IMR-90 (cell line): ENCODE measurements around the gene DNMT1. TPM values are rescaled to one million over a fixed set of nuclear protein-coding genes. Genes with fewer than 3 reads are reported as not detected.
A peak's percentile ranks its signal among the peaks of the same experiment; 100 is the strongest.

ENCODE experiments used
- ATAC-seq: fragments of 200-7000 bp; cut with Tn5 transposase; 2 replicates; pipeline ENCODE4 v1.9.1; 2020; ENCODE audit warnings: low read depth, mild to moderate bottlenecking, moderate library complexity
- BruUV-seq: library from RNA; stranded (reverse); fragments of 400-500 nt; replicated peaks from 2 replicates; lab custom pipeline; 2021; lab: Mats Ljungman, UMichigan
- CTCF ChIA-PET: fragments of 300-600 bp; formaldehyde crosslinking; extraction: SDS; loops from one replicate; lab custom pipeline; 2021; ENCODE audit warnings: antibody characterized with exemption; lab: Yijun Ruan, JAX
- POLR2A ChIA-PET: fragments of 300-600 bp; sonication (Branson Sonifier 250); formaldehyde crosslinking; loops from one replicate; lab custom pipeline; 2022; ENCODE audit warnings: antibody characterized with exemption; ENCODE audit not compliant: unreplicated experiment; lab: Charles Lee
- DNase-seq: peaks from one replicate; pipeline ENCODE4 v3.0.0; 2013
- H2AFZ ChIP-seq: replicated peaks from 2 replicates; pipeline ENCODE3; 2013; ENCODE audit warnings: low read length, mild to moderate bottlenecking; ENCODE audit not compliant: poor library complexity
- H2AK5ac ChIP-seq: 2 replicates; pipeline ENCODE4 v1.6.1; 2013; ENCODE audit warnings: low read depth, low read length, inconsistent platforms
- H2AK9ac ChIP-seq: replicated peaks from 2 replicates; pipeline ENCODE3; 2013; ENCODE audit warnings: mild to moderate bottlenecking, low read depth, low read length, moderate library complexity; ENCODE audit not compliant: poor library complexity
- H2BK120ac ChIP-seq: 2 replicates; pipeline ENCODE4 v1.6.1; 2013; ENCODE audit warnings: low read depth, low read length, inconsistent platforms
- H2BK15ac ChIP-seq: 3 replicates; pipeline ENCODE4 v1.6.1; 2013; ENCODE audit warnings: low read depth, low read length, inconsistent platforms
- H2BK20ac ChIP-seq: 2 replicates; pipeline ENCODE4 v1.6.1; 2013; ENCODE audit warnings: low read depth, mild to moderate bottlenecking, inconsistent platforms, low read length, moderate library complexity
- H2BK5ac ChIP-seq: 2 replicates; pipeline ENCODE4 v1.6.1; 2013; ENCODE audit warnings: mild to moderate bottlenecking, low read depth, low read length, inconsistent platforms; ENCODE audit not compliant: poor library complexity, severe bottlenecking
- H3K14ac ChIP-seq: replicated peaks from 2 replicates; pipeline ENCODE4 v1.6.1; 2013; ENCODE audit warnings: low read depth, low read length, inconsistent platforms
- H3K18ac ChIP-seq: 2 replicates; pipeline ENCODE4 v1.6.1; 2013; ENCODE audit warnings: low read depth, low read length, control low read depth
- H3K23ac ChIP-seq: 2 replicates; pipeline ENCODE4 v1.6.1; 2013; ENCODE audit warnings: low read depth, low read length, inconsistent platforms
- H3K27ac ChIP-seq: 2 replicates; pipeline ENCODE4 v1.5.1; 2013; ENCODE audit warnings: mild to moderate bottlenecking, control low read depth, low read length; ENCODE audit not compliant: insufficient read depth
- H3K27me3 ChIP-seq: 2 replicates; pipeline ENCODE4 v1.6.1; 2013; ENCODE audit warnings: low read length; ENCODE audit not compliant: control insufficient read depth, insufficient read depth
- H3K36me3 ChIP-seq: 2 replicates; pipeline ENCODE4 v1.6.1; 2013; ENCODE audit warnings: low read length, mixed read lengths; ENCODE audit not compliant: control insufficient read depth, insufficient read depth
- H3K4ac ChIP-seq: 2 replicates; pipeline ENCODE4 v1.6.1; 2013; ENCODE audit warnings: low read depth, low read length, inconsistent platforms
- H3K4me1 ChIP-seq: 2 replicates; pipeline ENCODE4 v1.6.1; 2013; ENCODE audit warnings: low read length, mixed read lengths; ENCODE audit not compliant: control insufficient read depth, insufficient read depth
- H3K4me2 ChIP-seq: 2 replicates; pipeline ENCODE4 v1.6.1; 2013; ENCODE audit warnings: low read depth, mild to moderate bottlenecking, control low read depth, low read length, moderate library complexity
- H3K4me3 ChIP-seq: 2 replicates; pipeline ENCODE4 v1.5.1; 2013; ENCODE audit warnings: low read depth, mild to moderate bottlenecking, control low read depth, low read length, moderate library complexity; ENCODE audit not compliant: insufficient read depth
- H3K56ac ChIP-seq: 2 replicates; pipeline ENCODE4 v1.6.1; 2013; ENCODE audit warnings: low read length, inconsistent platforms; ENCODE audit not compliant: insufficient read depth; ENCODE audit errors: extremely low read depth
- H3K79me1 ChIP-seq, 2 experiments: 2 replicates each; pipeline ENCODE4 v1.6.1; 2013; ENCODE audit warnings: low read length in 2 of 2, inconsistent platforms in 1 of 2, low read depth in 1 of 2
- H3K9ac ChIP-seq: 2 replicates; pipeline ENCODE4 v1.6.1; 2013; ENCODE audit warnings: low read depth, low read length, control low read depth
- H3K9me1 ChIP-seq: 2 replicates; pipeline ENCODE4 v1.6.1; 2013; ENCODE audit warnings: low read length, inconsistent platforms; ENCODE audit not compliant: insufficient read depth
- H3K9me3 ChIP-seq: 2 replicates; pipeline ENCODE4 v1.6.1; 2013; ENCODE audit warnings: low read length; ENCODE audit not compliant: control insufficient read depth, insufficient read depth
- H4K20me1 ChIP-seq: 2 replicates; pipeline ENCODE4 v1.6.1; 2013; ENCODE audit warnings: low read length, inconsistent platforms; ENCODE audit not compliant: insufficient read depth
- H4K5ac ChIP-seq: 2 replicates; pipeline ENCODE4 v1.6.1; 2013; ENCODE audit warnings: mild to moderate bottlenecking, low read depth, low read length, control low read depth
- H4K8ac ChIP-seq, 2 experiments: 2 replicates each; pipeline ENCODE4 v1.6.1; 2013; ENCODE audit warnings: low read depth in 2 of 2, low read length in 2 of 2, control low read depth in 1 of 2, inconsistent platforms in 1 of 2
- H4K91ac ChIP-seq: 2 replicates; pipeline ENCODE4 v1.6.1; 2013; ENCODE audit warnings: low read depth, low read length, inconsistent platforms; ENCODE audit not compliant: insufficient read depth
- CHD1 ChIP-seq: IDR thresholded peaks from 2 replicates; pipeline ENCODE4 v1.6.1; 2012; ENCODE audit warnings: low read depth, low read length, improper control_type of control experiment
- CTCF ChIP-seq: conservative IDR thresholded peaks from 2 replicates; pipeline ENCODE4 v1.5.1; 2012; ENCODE audit warnings: mild to moderate bottlenecking, low read depth, low read length, improper control_type of control experiment
- FOS ChIP-seq: fragments of 150-350 bp; IDR thresholded peaks from 2 replicates; pipeline ENCODE4 v1.6.1; 2016; ENCODE audit warnings: low read depth, low read length
- MAFK ChIP-seq: IDR thresholded peaks from 2 replicates; pipeline ENCODE4 v1.6.1; 2012; ENCODE audit warnings: low read depth, low read length, improper control_type of control experiment
- MAZ ChIP-seq: IDR thresholded peaks from 2 replicates; pipeline ENCODE4 v1.6.1; 2012; ENCODE audit warnings: low read depth, mild to moderate bottlenecking, low read length, improper control_type of control experiment, moderate library complexity, borderline replicate concordance
- MXI1 ChIP-seq: IDR thresholded peaks from 2 replicates; pipeline ENCODE4 v1.6.1; 2012; ENCODE audit warnings: low read depth, mild to moderate bottlenecking, low read length, moderate library complexity, borderline replicate concordance
- NFE2L2 ChIP-seq: fragments of 150-350 bp; IDR thresholded peaks from 2 replicates; pipeline ENCODE4 v1.6.1; 2016; ENCODE audit warnings: low read depth, mild to moderate bottlenecking, low read length
- POLR2A ChIP-seq: IDR thresholded peaks from 2 replicates; pipeline ENCODE4 v1.6.1; 2012; ENCODE audit warnings: mild to moderate bottlenecking, low read depth, low read length
- RCOR1 ChIP-seq: IDR thresholded peaks from 2 replicates; pipeline ENCODE4 v1.6.1; 2012; ENCODE audit warnings: mild to moderate bottlenecking, low read length, improper control_type of control experiment; ENCODE audit not compliant: insufficient replicate concordance
- RFX5 ChIP-seq: IDR thresholded peaks from 2 replicates; pipeline ENCODE4 v1.8.0; 2012; ENCODE audit warnings: low read depth, mild to moderate bottlenecking, low read length, moderate library complexity
- SMC3 ChIP-seq: fragments of 150-350 bp; IDR thresholded peaks from 2 replicates; pipeline ENCODE4 v1.6.1; 2016; ENCODE audit warnings: low read depth, mild to moderate bottlenecking, antibody characterized with exemption, low read length, moderate library complexity
- WGBS, 2 experiments: methylation state at CpG; one replicate each; pipeline versions ENCODE4 v1.1.5 to v1.1.7; 2013; ENCODE audit warnings: missing lambda C conversion rate in 2 of 2; ENCODE audit not compliant: insufficient read length in 1 of 2; ENCODE audit errors: extremely low coverage in 2 of 2; 5-methylcytosine and 5-hydroxymethylcytosine counted together
- dilution Hi-C: fragments of 300-500 bp; cut with HindIII; formaldehyde crosslinking; loops from one replicate; pipeline ENCODE4 v1.14.3; 2018; ENCODE audit warnings: low sequenced_read_pairs; ENCODE audit not compliant: unreplicated experiment
- in situ Hi-C: fragments of 300-500 bp; cut with MboI; formaldehyde crosslinking; loops from 3 replicates; pipeline ENCODE4 v1.14.3; 2019; ENCODE audit warnings: low sequenced_read_pairs, inconsistent platforms, mixed read lengths
- intact Hi-C: fragments of 100-400 bp; cut with micrococcal nuclease; formaldehyde crosslinking; loops from 2 replicates; pipeline ENCODE4 v1.10.0; 2022
- polyA plus RNA-seq, 3 experiments: library from polyadenylated mRNA; depleted of rRNA; stranded (reverse); fragments of >200 nt; gene quantifications; 2 replicates each; pipeline ENCODE4 v1.2.3, GENCODE V29; 2012; ENCODE audit warnings: low replicate concordance in 1 of 3
- total RNA-seq: library from RNA; depleted of rRNA; stranded (reverse); fragments of >200 nt; gene quantifications from 2 replicates; pipeline ENCODE4 v1.2.3, GENCODE V29; 2012
- TF ChIP-seq, protein P1 (sequence below): fragments of 150-350 bp; IDR thresholded peaks from 2 replicates; pipeline ENCODE4 v1.6.1; 2016; ENCODE audit warnings: low read depth, mild to moderate bottlenecking, low read length, moderate library complexity, borderline replicate concordance
- TF ChIP-seq, protein P2 (sequence below): fragments of 150-350 bp; IDR thresholded peaks from 2 replicates; pipeline ENCODE4 v1.6.1; 2017; ENCODE audit warnings: mild to moderate bottlenecking, antibody characterized with exemption, low read length, low read depth

The DNMT1 gene
- total and polyA plus RNA-seq, 2 of the 4 experiments (the other 2 are of a cell fraction): 26.2 to 83.6 TPM

GRCh38 chr19:10106100-10106936, 88.4 kb downstream of the DNMT1 start, which contains the start of gene PPAN:
Gene PPAN, plus strand, starts transcription at chr19:10106362. Its CDS starts 33 bp downstream, at chr19:10106395.
- Histone ChIP-seq H2AFZ (peak within 1 kb of the TSS; percentile 92), H3K18ac (peak within 1 kb of the TSS; percentile 39; the same call in 1 of the 2 replicates), H2BK15ac (no peak within 1 kb of the TSS), H3K27ac (peak within 1 kb of the TSS; percentile 82), H3K36me3 (peaks cover 32% of the 10 kb centered on the region), H2BK120ac (peak within 1 kb of the TSS; percentile 18; the same call in 1 of the 2 replicates), H2AK5ac (peak within 1 kb of the TSS; percentile 52), H4K20me1 (0 out of 2 replicates have a peak, but pooled peaks cover 5% of the 10 kb centered on the region), H4K91ac (peak within 1 kb of the TSS; percentile 71), H2AK9ac (peak within 1 kb of the TSS; percentile 95), H3K14ac (peak within 1 kb of the TSS; percentile 50), H3K56ac (peak within 1 kb of the TSS; percentile 10), H3K9me1 (no peaks in the 10 kb centered on the region), H2BK20ac (no peak within 1 kb of the TSS), H2BK5ac (peak within 1 kb of the TSS; percentile 87), H3K9me3 (no peaks in the 10 kb centered on the region), H3K4me3 (peak within 1 kb of the TSS; percentile 76), H4K8ac (peak within 1 kb of the TSS; percentile 89 to 93), H3K23ac (peak within 1 kb of the TSS; percentile 44; the same call in 1 of the 2 replicates), H3K4ac (peak within 1 kb of the TSS; percentile 75), H3K9ac (peak within 1 kb of the TSS; percentile 81), H3K27me3 (no peaks in the 10 kb centered on the region), H3K4me1 (peaks cover 4% of the 10 kb centered on the region), H3K79me1 (peaks cover 16 to 30% of the 10 kb centered on the region in 2 experiments), H4K5ac (peak within 1 kb of the TSS; percentile 60), H3K4me2 (peak within 1 kb of the TSS; percentile 74)
- no TSS peak for BruUV-seq
- POLR2A ChIA-PET: no interaction called here
- peak; percentile 98 for DNase-seq
- in situ Hi-C loops (no loop called here), intact Hi-C loops (loop anchor here (5.0 kb wide), 1 partner anchor 146 kb away; the partner anchor contains the start of gene MRPL4), dilution Hi-C loops (no loop called here)
- 0% methylated on average over 29 of the region's 71 CpGs; no CpG with 5 or more reads in 1 of the 2 experiments for WGBS, 2 experiments
- ATAC-seq: peak; percentile 93
- CTCF ChIA-PET: interaction anchor here (0.6 kb wide), 1 partner anchor 89 kb away, joined by 4 read pairs; no protein-coding TSS in a partner anchor
- TF ChIP-seq POLR2A (peak; percentile 86), CTCF (no peak), MAZ (peak; percentile 100), NFE2L2 (no peak), MXI1 (peak; percentile 100), MAFK (no peak), RCOR1 (no peak), RFX5 (no peak), CHD1 (no peak), FOS (0 out of 2 replicates have a peak, but pooled peaks have one; percentile 25), SMC3 (no peak)
- TF ChIP-seq, protein P1, sequence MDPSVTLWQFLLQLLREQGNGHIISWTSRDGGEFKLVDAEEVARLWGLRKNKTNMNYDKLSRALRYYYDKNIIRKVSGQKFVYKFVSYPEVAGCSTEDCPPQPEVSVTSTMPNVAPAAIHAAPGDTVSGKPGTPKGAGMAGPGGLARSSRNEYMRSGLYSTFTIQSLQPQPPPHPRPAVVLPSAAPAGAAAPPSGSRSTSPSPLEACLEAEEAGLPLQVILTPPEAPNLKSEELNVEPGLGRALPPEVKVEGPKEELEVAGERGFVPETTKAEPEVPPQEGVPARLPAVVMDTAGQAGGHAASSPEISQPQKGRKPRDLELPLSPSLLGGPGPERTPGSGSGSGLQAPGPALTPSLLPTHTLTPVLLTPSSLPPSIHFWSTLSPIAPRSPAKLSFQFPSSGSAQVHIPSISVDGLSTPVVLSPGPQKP: no peak
- TF ChIP-seq, protein P2, sequence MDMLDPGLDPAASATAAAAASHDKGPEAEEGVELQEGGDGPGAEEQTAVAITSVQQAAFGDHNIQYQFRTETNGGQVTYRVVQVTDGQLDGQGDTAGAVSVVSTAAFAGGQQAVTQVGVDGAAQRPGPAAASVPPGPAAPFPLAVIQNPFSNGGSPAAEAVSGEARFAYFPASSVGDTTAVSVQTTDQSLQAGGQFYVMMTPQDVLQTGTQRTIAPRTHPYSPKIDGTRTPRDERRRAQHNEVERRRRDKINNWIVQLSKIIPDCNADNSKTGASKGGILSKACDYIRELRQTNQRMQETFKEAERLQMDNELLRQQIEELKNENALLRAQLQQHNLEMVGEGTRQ: no peak
